Activated naive CD8-positive, alpha-beta T cell treated with anti-CD3 and anti-CD28 coated beads, Interleukin-2, amount 10 ng/mL, durations not matched to agents 7 days and 5 days (primary cell): ENCODE results near the gene KRTAP5-10. TPM values are rescaled to one million over a fixed set of nuclear protein-coding genes. Genes with fewer than 3 reads are reported as not detected.
"Not testable (repeated sequence)": the region's sequence is repeated elsewhere in the genome, so short reads cannot be mapped to it uniquely, and the experiment has no call there.

Source experiments
- ATAC-seq: fragments of 150-1000 bp; cut with Tn5 transposase; one replicate; pipeline ENCODE4 v1.10.0; 2021; ENCODE audit warnings: low read depth, moderate library complexity
- POLR2A ChIA-PET: fragments of 350-600 bp; sonication (Branson Sonifier 250); formaldehyde crosslinking; loops from one replicate; lab custom pipeline; 2021; ENCODE audit warnings: antibody characterized with exemption; lab: Charles Lee
- DNase-seq: peaks from one replicate; pipeline ENCODE4 v3.0.0; 2021
- H3K27ac Mint-ChIP-seq: one replicate; pipeline ENCODE4 v1.8.0; 2022; ENCODE audit warnings: mild to moderate bottlenecking, mixed read lengths
- H3K27me3 Mint-ChIP-seq: one replicate; pipeline ENCODE4 v1.8.0; 2022; ENCODE audit warnings: mild to moderate bottlenecking, moderate library complexity, mixed read lengths
- H3K36me3 Mint-ChIP-seq: one replicate; pipeline ENCODE4 v1.8.0; 2021; ENCODE audit warnings: mild to moderate bottlenecking, mixed read lengths
- H3K4me1 Mint-ChIP-seq: one replicate; pipeline ENCODE4 v1.8.0; 2021; ENCODE audit warnings: mixed read lengths
- H3K4me3 Mint-ChIP-seq: one replicate; pipeline ENCODE4 v1.8.0; 2022; ENCODE audit warnings: mild to moderate bottlenecking, moderate library complexity, mixed read lengths
- H3K9me3 Mint-ChIP-seq: one replicate; pipeline ENCODE4 v1.8.0; 2021; ENCODE audit warnings: mixed read lengths
- total RNA-seq, 2 experiments: library from RNA; stranded (reverse); gene quantifications; one replicate each; pipeline ENCODE4 v1.2.3, GENCODE V29; 2021

KRTAP5-10 gene
- total RNA-seq, 2 experiments from 2014 or later, result not detected

- DNase-seq, H3K4me1 Mint-ChIP-seq, H3K36me3 Mint-ChIP-seq, ATAC-seq, POLR2A ChIA-PET, H3K27me3 Mint-ChIP-seq, H3K9me3 Mint-ChIP-seq, H3K27ac Mint-ChIP-seq, H3K4me3 Mint-ChIP-seq: not testable (repeated sequence)
Observed at GRCh38 chr11:71588314-71588713, 23.0 kb downstream of the KRTAP5-10 start.

- ATAC-seq, H3K9me3 Mint-ChIP-seq, H3K36me3 Mint-ChIP-seq, POLR2A ChIA-PET, H3K27me3 Mint-ChIP-seq, H3K4me1 Mint-ChIP-seq, DNase-seq, H3K27ac Mint-ChIP-seq, H3K4me3 Mint-ChIP-seq: not testable (repeated sequence)
Observed at GRCh38 chr11:71588822-71589545, 23.6 kb downstream of the KRTAP5-10 start.

- H3K4me1 Mint-ChIP-seq, H3K4me3 Mint-ChIP-seq, H3K9me3 Mint-ChIP-seq, H3K36me3 Mint-ChIP-seq, H3K27me3 Mint-ChIP-seq, DNase-seq, H3K27ac Mint-ChIP-seq, POLR2A ChIA-PET, ATAC-seq: not testable (repeated sequence)
Observed at GRCh38 chr11:71589546-71589920, 24.2 kb downstream of the KRTAP5-10 start.

GRCh38 chr11:71603221-71603620 is 37.9 kb downstream of the KRTAP5-10 start:
- POLR2A ChIA-PET, DNase-seq, H3K9me3 Mint-ChIP-seq, ATAC-seq, H3K27ac Mint-ChIP-seq, H3K4me3 Mint-ChIP-seq, H3K4me1 Mint-ChIP-seq, H3K36me3 Mint-ChIP-seq: not testable (repeated sequence)
- H3K27me3 Mint-ChIP-seq, result peaks cover 21% of the 10 kb centered on the region

- ATAC-seq, H3K27ac Mint-ChIP-seq, POLR2A ChIA-PET, H3K4me1 Mint-ChIP-seq, H3K36me3 Mint-ChIP-seq, H3K4me3 Mint-ChIP-seq, H3K9me3 Mint-ChIP-seq: not testable (repeated sequence)
- DNase-seq, result peak; percentile 52
- H3K27me3 Mint-ChIP-seq, result peaks cover 23% of the 10 kb centered on the region
Observed at GRCh38 chr11:71604798-71605488, 39.6 kb downstream of the KRTAP5-10 start.

- POLR2A ChIA-PET, H3K9me3 Mint-ChIP-seq, DNase-seq, ATAC-seq, H3K4me1 Mint-ChIP-seq, H3K36me3 Mint-ChIP-seq, H3K4me3 Mint-ChIP-seq, H3K27ac Mint-ChIP-seq: not testable (repeated sequence)
- peaks cover 23% of the 10 kb centered on the region for H3K27me3 Mint-ChIP-seq
Observed at GRCh38 chr11:71606853-71607519, 41.6 kb downstream of the KRTAP5-10 start.

- H3K4me1 Mint-ChIP-seq, H3K27ac Mint-ChIP-seq, H3K36me3 Mint-ChIP-seq, H3K4me3 Mint-ChIP-seq, ATAC-seq, DNase-seq, POLR2A ChIA-PET, H3K9me3 Mint-ChIP-seq: not testable (repeated sequence)
- H3K27me3 Mint-ChIP-seq, result peaks cover 23% of the 10 kb centered on the region
Observed at GRCh38 chr11:71607520-71608216, 42.3 kb downstream of the KRTAP5-10 start.

- H3K4me3 Mint-ChIP-seq, H3K27ac Mint-ChIP-seq, ATAC-seq, DNase-seq, POLR2A ChIA-PET, H3K9me3 Mint-ChIP-seq, H3K4me1 Mint-ChIP-seq, H3K36me3 Mint-ChIP-seq: not testable (repeated sequence)
- peaks cover 23% of the 10 kb centered on the region for H3K27me3 Mint-ChIP-seq
Observed at GRCh38 chr11:71608272-71608671, 42.9 kb downstream of the KRTAP5-10 start.

- ATAC-seq, H3K4me3 Mint-ChIP-seq, H3K9me3 Mint-ChIP-seq, DNase-seq, H3K27ac Mint-ChIP-seq, POLR2A ChIA-PET, H3K36me3 Mint-ChIP-seq, H3K4me1 Mint-ChIP-seq: not testable (repeated sequence)
- H3K27me3 Mint-ChIP-seq, result peaks cover 11% of the 10 kb centered on the region
Observed at GRCh38 chr11:71611218-71611910, 46.0 kb downstream of the KRTAP5-10 start.

GRCh38 chr11:71613931-71614330 is 48.6 kb downstream of the KRTAP5-10 start:
- DNase-seq, H3K36me3 Mint-ChIP-seq, ATAC-seq, H3K9me3 Mint-ChIP-seq, H3K27ac Mint-ChIP-seq, H3K4me1 Mint-ChIP-seq, POLR2A ChIA-PET, H3K27me3 Mint-ChIP-seq, H3K4me3 Mint-ChIP-seq: not testable (repeated sequence)

- ATAC-seq, H3K9me3 Mint-ChIP-seq, H3K27ac Mint-ChIP-seq, DNase-seq, POLR2A ChIA-PET, H3K4me1 Mint-ChIP-seq, H3K4me3 Mint-ChIP-seq, H3K27me3 Mint-ChIP-seq, H3K36me3 Mint-ChIP-seq: not testable (repeated sequence)
Observed at GRCh38 chr11:71614366-71614917, 49.1 kb downstream of the KRTAP5-10 start.

GRCh38 chr11:71615003-71615402 is 49.6 kb downstream of the KRTAP5-10 start:
- DNase-seq, H3K27ac Mint-ChIP-seq, ATAC-seq, H3K9me3 Mint-ChIP-seq, POLR2A ChIA-PET, H3K4me3 Mint-ChIP-seq, H3K4me1 Mint-ChIP-seq, H3K27me3 Mint-ChIP-seq, H3K36me3 Mint-ChIP-seq: not testable (repeated sequence)
